ENCODE measurements around the gene PEG3. TPM values are rescaled to one million over a fixed set of nuclear protein-coding genes. Genes with fewer than 3 reads are reported as not detected.

The PEG3 gene
- total RNA-seq, 1 experiment from 2014 or later = 353 TPM

DNA sequence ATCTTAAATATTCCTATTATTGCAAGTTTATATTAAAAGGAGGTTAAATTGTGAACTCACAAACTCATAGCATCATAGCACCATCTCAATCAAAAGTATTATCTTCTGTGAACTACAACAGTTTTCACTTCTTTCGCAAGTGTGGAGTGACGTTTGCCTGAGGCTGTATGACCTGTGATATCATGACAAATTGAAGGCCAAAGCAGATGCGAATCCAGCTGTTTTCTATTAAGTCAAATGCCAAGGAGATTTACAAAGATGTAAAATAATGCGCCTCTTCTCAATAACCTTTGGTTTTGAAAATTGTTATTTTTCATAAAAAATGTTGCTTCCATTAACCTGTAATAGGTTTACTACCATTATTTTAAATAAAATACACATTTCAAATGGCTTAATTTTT is 7.6 kb upstream of the PEG3 start:
- intact Hi-C loops (cut with micrococcal nuclease; ENCODE audit: unreplicated experiment) = no loop called here
- ChIA-PET POLR2A (ENCODE audit: low non-redundant PET) (no interaction called here), CTCF (no interaction called here)
- no TSS peak for BruUV-seq (replicated peaks)
- no peak overlapping the region for H3K27ac ChIP-seq (ENCODE audit: low read depth, low read length, poor library complexity, severe bottlenecking)
- no peaks in the 10 kb centered on the region for H3K36me3 ChIP-seq (ENCODE audit: insufficient read depth, low read length, poor library complexity, severe bottlenecking)
- H3K27me3 ChIP-seq (replicated peaks; ENCODE audit: insufficient read depth, low read depth, low read length, poor library complexity) = no peaks in the 10 kb centered on the region
- no peak for DNase-seq (ENCODE audit: low spot score)
- H3K4me1 ChIP-seq (ENCODE audit: insufficient read depth, low read length, poor library complexity, severe bottlenecking) = peaks cover 3% of the 10 kb centered on the region
- peaks cover 11% of the 10 kb centered on the region for H3K9me3 ChIP-seq (ENCODE audit: low read depth, low read length, poor library complexity, severe bottlenecking)
- H3K4me3 ChIP-seq (ENCODE audit: low read depth, low read length, poor library complexity, severe bottlenecking) = no peak overlapping the region
- no peak for TF ChIP-seq EZH2 (IDR thresholded peaks at IDR 0.05; ENCODE audit: borderline replicate concordance, low read depth, low read length, poor library complexity, severe bottlenecking)
- TF ChIP-seq, protein P1, sequence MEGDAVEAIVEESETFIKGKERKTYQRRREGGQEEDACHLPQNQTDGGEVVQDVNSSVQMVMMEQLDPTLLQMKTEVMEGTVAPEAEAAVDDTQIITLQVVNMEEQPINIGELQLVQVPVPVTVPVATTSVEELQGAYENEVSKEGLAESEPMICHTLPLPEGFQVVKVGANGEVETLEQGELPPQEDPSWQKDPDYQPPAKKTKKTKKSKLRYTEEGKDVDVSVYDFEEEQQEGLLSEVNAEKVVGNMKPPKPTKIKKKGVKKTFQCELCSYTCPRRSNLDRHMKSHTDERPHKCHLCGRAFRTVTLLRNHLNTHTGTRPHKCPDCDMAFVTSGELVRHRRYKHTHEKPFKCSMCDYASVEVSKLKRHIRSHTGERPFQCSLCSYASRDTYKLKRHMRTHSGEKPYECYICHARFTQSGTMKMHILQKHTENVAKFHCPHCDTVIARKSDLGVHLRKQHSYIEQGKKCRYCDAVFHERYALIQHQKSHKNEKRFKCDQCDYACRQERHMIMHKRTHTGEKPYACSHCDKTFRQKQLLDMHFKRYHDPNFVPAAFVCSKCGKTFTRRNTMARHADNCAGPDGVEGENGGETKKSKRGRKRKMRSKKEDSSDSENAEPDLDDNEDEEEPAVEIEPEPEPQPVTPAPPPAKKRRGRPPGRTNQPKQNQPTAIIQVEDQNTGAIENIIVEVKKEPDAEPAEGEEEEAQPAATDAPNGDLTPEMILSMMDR (conservative IDR thresholded peaks at IDR 0.05; ENCODE audit: low read depth, low read length) = no peak

DNA sequence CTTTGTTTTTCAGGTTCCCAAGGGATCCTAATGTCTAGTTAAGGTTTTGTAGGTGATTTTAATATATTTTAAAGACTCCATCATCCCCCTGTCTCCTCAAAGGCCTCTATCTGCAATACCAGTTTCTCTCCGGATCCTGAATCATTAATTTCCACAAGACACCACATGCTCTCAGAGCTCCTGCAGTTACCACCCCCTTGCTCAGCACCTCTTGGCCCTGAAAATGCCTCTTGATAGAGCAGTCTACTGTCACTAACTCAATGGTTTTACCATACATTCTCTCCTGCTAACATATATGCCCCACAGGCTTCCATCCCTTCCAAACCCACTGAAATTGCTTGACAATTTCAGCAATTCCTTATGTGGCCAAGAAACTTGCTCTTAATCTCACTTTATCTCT is 1.9 kb upstream of the PEG3 start:
- intact Hi-C loops (cut with micrococcal nuclease; ENCODE audit: unreplicated experiment) = no loop called here
- TF ChIP-seq EZH2 (IDR thresholded peaks at IDR 0.05; ENCODE audit: borderline replicate concordance, low read depth, low read length, poor library complexity, severe bottlenecking) = no peak
- TF ChIP-seq, protein P1 (conservative IDR thresholded peaks at IDR 0.05; ENCODE audit: low read depth, low read length) = no peak
- Histone ChIP-seq H3K4me1 (ENCODE audit: insufficient read depth, low read length, poor library complexity, severe bottlenecking) (no peaks in the 10 kb centered on the region), H3K27me3 (replicated peaks; ENCODE audit: insufficient read depth, low read depth, low read length, poor library complexity) (no peaks in the 10 kb centered on the region), H3K4me3 (ENCODE audit: low read depth, low read length, poor library complexity, severe bottlenecking) (peak overlapping the region; percentile 77), H3K9me3 (ENCODE audit: low read depth, low read length, poor library complexity, severe bottlenecking) (no peaks in the 10 kb centered on the region), H3K27ac (ENCODE audit: low read depth, low read length, poor library complexity, severe bottlenecking) (peak overlapping the region; percentile 95), H3K36me3 (ENCODE audit: insufficient read depth, low read length, poor library complexity, severe bottlenecking) (no peaks in the 10 kb centered on the region)
- POLR2A ChIA-PET (ENCODE audit: low non-redundant PET) = no interaction called here
- CTCF ChIA-PET = no interaction called here
- no TSS peak for BruUV-seq (replicated peaks)
- peak; percentile 26 for DNase-seq (ENCODE audit: low spot score)

DNA sequence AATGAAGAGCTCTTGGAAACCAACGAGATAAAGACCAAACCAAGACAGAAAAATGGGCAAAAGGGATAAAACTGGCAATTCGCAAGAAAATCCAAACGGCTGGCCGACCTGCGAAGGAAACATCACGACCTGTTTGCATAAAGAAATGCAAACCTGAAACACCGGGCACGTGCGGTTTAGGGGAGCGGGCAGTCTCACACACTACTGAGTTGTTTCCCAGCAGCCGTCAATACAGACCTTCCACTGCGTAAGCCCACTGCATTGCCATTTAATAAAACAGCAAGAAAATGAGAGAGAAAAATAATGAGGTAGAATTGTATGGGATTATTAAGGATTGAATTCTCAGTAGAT is 642 bp upstream of the PEG3 start:
- BruUV-seq (replicated peaks) = TSS peak; percentile 79
- Histone ChIP-seq H3K4me1 (ENCODE audit: insufficient read depth, low read length, poor library complexity, severe bottlenecking) (peaks cover 3% of the 10 kb centered on the region), H3K27ac (ENCODE audit: low read depth, low read length, poor library complexity, severe bottlenecking) (peak overlapping the region; percentile 95), H3K27me3 (replicated peaks; ENCODE audit: insufficient read depth, low read depth, low read length, poor library complexity) (no peaks in the 10 kb centered on the region), H3K36me3 (ENCODE audit: insufficient read depth, low read length, poor library complexity, severe bottlenecking) (peaks cover 4% of the 10 kb centered on the region), H3K4me3 (ENCODE audit: low read depth, low read length, poor library complexity, severe bottlenecking) (peak overlapping the region; percentile 77), H3K9me3 (ENCODE audit: low read depth, low read length, poor library complexity, severe bottlenecking) (no peaks in the 10 kb centered on the region)
- intact Hi-C loops (cut with micrococcal nuclease; ENCODE audit: unreplicated experiment) = no loop called here
- TF ChIP-seq EZH2 (IDR thresholded peaks at IDR 0.05; ENCODE audit: borderline replicate concordance, low read depth, low read length, poor library complexity, severe bottlenecking) = no peak
- DNase-seq (ENCODE audit: low spot score) = peak; percentile 45
- POLR2A ChIA-PET (ENCODE audit: low non-redundant PET) = no interaction called here
- CTCF ChIA-PET = no interaction called here

Measured in A673 (cell line).